Fibroblast of gingiva (primary cell): ENCODE measurements around the gene RASA3.

Experiments used
- DNase-seq: peaks from one replicate; pipeline ENCODE4 v3.0.0-alpha.2; 2011; ENCODE audit warnings: low read depth

RASA3 gene

GRCh38 chr13:114067886-114068651 lies 64.4 kb downstream of the RASA3 start:
- no peak for DNase-seq

- DNase-seq = peak; percentile 84
Measured at GRCh38 chr13:114067381-114067885, 65.0 kb downstream of the RASA3 start.

GRCh38 chr13:114066956-114067355 lies 65.5 kb downstream of the RASA3 start:
- DNase-seq = no peak

- no peak for DNase-seq
Measured at GRCh38 chr13:114065926-114066774, 66.3 kb downstream of the RASA3 start.

- DNase-seq = peak; percentile 99
Measured at GRCh38 chr13:114065141-114065925, 67.1 kb downstream of the RASA3 start.

- no peak for DNase-seq
Measured at GRCh38 chr13:114064450-114065140, 67.8 kb downstream of the RASA3 start.

GRCh38 chr13:114063545-114064449 lies 68.6 kb downstream of the RASA3 start:
- peak; percentile 85 for DNase-seq

GRCh38 chr13:114062754-114063153 lies 69.7 kb downstream of the RASA3 start:
- peak; percentile 61 for DNase-seq

GRCh38 chr13:114062341-114062740 lies 70.1 kb downstream of the RASA3 start:
- no peak for DNase-seq

- DNase-seq = no peak
Measured at GRCh38 chr13:114061744-114062143, 70.7 kb downstream of the RASA3 start.

GRCh38 chr13:114061047-114061446 lies 71.4 kb downstream of the RASA3 start:
- no peak for DNase-seq

GRCh38 chr13:114059946-114060860 lies 72.2 kb downstream of the RASA3 start:
- DNase-seq = peak; percentile 62

- no peak for DNase-seq
Measured at GRCh38 chr13:114059428-114059827, 73.0 kb downstream of the RASA3 start.

- no peak for DNase-seq
Measured at GRCh38 chr13:114058051-114058867, 74.2 kb downstream of the RASA3 start.

GRCh38 chr13:114057166-114058050 lies 75.0 kb downstream of the RASA3 start:
- DNase-seq = no peak

GRCh38 chr13:114056205-114057013 lies 76.0 kb downstream of the RASA3 start:
- no peak for DNase-seq

GRCh38 chr13:114055766-114056165 lies 76.7 kb downstream of the RASA3 start:
- no peak for DNase-seq
